K562 (cell line): ENCODE results near the gene HDHD3. TPM values are rescaled to one million over a fixed set of nuclear protein-coding genes. Genes with fewer than 3 reads are reported as not detected.

ENCODE experiments used
- ATAC-seq: fragments of 200-7000 bp; cut with Tn5 transposase; 3 replicates; pipeline ENCODE4 v1.9.1; 2020; ENCODE audit warnings: moderate library complexity
- BruUV-seq: library from RNA; stranded (reverse); fragments of 400-500 nt; replicated peaks from 2 replicates; lab custom pipeline; 2021; lab: Mats Ljungman, UMichigan
- CTCF ChIA-PET: fragments of 300-600 bp; formaldehyde crosslinking; extraction: SDS; loops from one replicate; lab custom pipeline; 2021; ENCODE audit warnings: low intra/inter-chr PET ratio; lab: Yijun Ruan, JAX
- POLR2A ChIA-PET: fragments of 300-600, 350-650 bp; sonication (Branson Sonifier 250); formaldehyde crosslinking; extraction: SDS; loops from one replicate; lab custom pipeline; 2021; ENCODE audit warnings: antibody characterized with exemption, inconsistent platforms; lab: Yijun Ruan, JAX
- DNase-seq, 4 experiments: peaks; one replicate each; pipeline versions ENCODE4 v3.0.0 to v3.0.0-alpha.2; 2011 to 2018; ENCODE audit warnings: low spot score in 3 of 4, mixed read lengths in 3 of 4; ENCODE audit errors: extremely low read depth in 1 of 4
- FAIRE-seq: peaks from 2 replicates; lab custom pipeline; 2011; peaks lifted over from hg19 to GRCh38; lab: Jason Lieb, UNC
- H2AFZ ChIP-seq: 2 replicates; pipeline ENCODE4 v1.6.0; 2011; ENCODE audit warnings: low read depth, low read length, control low read depth, inconsistent platforms
- H3K27ac ChIP-seq: fragments of 200-600 bp; 3 replicates; pipeline ENCODE4 v1.8.0; 2011; ENCODE audit warnings: low read depth, mild to moderate bottlenecking, control low read depth, inconsistent platforms, low read length, moderate library complexity, mixed read lengths; ENCODE audit errors: extremely low read depth
- H3K27me3 ChIP-seq, 2 experiments: fragments of 300-600 bp in 1 of 2; 2 replicates in 1 of 2; 3 replicates in 1 of 2; pipeline versions ENCODE4 v1.6.0 to v1.8.0; 2011; ENCODE audit warnings: inconsistent platforms in 2 of 2, low read length in 2 of 2, mild to moderate bottlenecking in 1 of 2, mixed read lengths in 1 of 2, moderate library complexity in 1 of 2; ENCODE audit not compliant: control insufficient read depth in 2 of 2, insufficient read depth in 2 of 2
- H3K36me3 ChIP-seq: fragments of 300-600 bp; 3 replicates; pipeline ENCODE4 v1.8.0; 2011; ENCODE audit warnings: mild to moderate bottlenecking, low read length, inconsistent platforms; ENCODE audit not compliant: control insufficient read depth, insufficient read depth
- H3K4me1 ChIP-seq, 2 experiments: fragments of 200-600 bp in 1 of 2; replicated peaks in 1 of 2; 2 replicates in 1 of 2; 3 replicates in 1 of 2; pipeline versions ENCODE4 v1.5.1 to v1.8.0; 2011; ENCODE audit warnings: inconsistent platforms in 2 of 2, low read length in 2 of 2, mild to moderate bottlenecking in 1 of 2, mixed read lengths in 1 of 2, moderate library complexity in 1 of 2; ENCODE audit not compliant: control insufficient read depth in 2 of 2, insufficient read depth in 2 of 2
- H3K4me2 ChIP-seq: 2 replicates; pipeline ENCODE4 v1.6.1; 2011; ENCODE audit warnings: low read length, control low read depth, inconsistent platforms, mixed read lengths; ENCODE audit not compliant: insufficient read depth
- H3K4me3 ChIP-seq: fragments of 200-600 bp; sonication (generic), shearing (Covaris generic); 2 replicates; pipeline ENCODE4 v1.5.1; 2016; ENCODE audit warnings: control low read depth, inconsistent platforms
- H3K79me2 ChIP-seq: fragments of 200-600 bp; 3 replicates; pipeline ENCODE4 v1.8.0; 2011; ENCODE audit warnings: low read length, inconsistent platforms; ENCODE audit not compliant: control insufficient read depth, insufficient read depth
- H3K9ac ChIP-seq, 2 experiments: 2 replicates each; pipeline versions ENCODE4 v1.6.0 to v1.6.1; 2011; ENCODE audit warnings: low read depth in 2 of 2, low read length in 2 of 2, control low read depth in 1 of 2, inconsistent platforms in 1 of 2, mild to moderate bottlenecking in 1 of 2, mixed read lengths in 1 of 2; ENCODE audit not compliant: insufficient read depth in 1 of 2
- H3K9me1 ChIP-seq: one replicate; pipeline ENCODE4 v1.6.0; 2011; ENCODE audit warnings: inconsistent platforms, mild to moderate bottlenecking, low read length, moderate library complexity; ENCODE audit not compliant: control insufficient read depth, insufficient read depth
- H3K9me3 ChIP-seq: replicated peaks from 2 replicates; pipeline ENCODE4 v1.5.1; 2011; ENCODE audit warnings: low read depth, low read length, inconsistent platforms; ENCODE audit not compliant: control insufficient read depth, insufficient read depth
- H4K20me1 ChIP-seq: replicated peaks from 2 replicates; pipeline ENCODE4 v1.6.1; 2011; ENCODE audit warnings: low read length, inconsistent platforms, mixed read lengths; ENCODE audit not compliant: control insufficient read depth, insufficient read depth
- HDGF ChIP-seq: fragments of 450-650 bp; IDR thresholded peaks from 2 replicates; pipeline ENCODE4 v1.6.1; 2016
- JUNB ChIP-seq: fragments of 450-650 bp; formaldehyde crosslinking; conservative IDR thresholded peaks from 2 replicates; pipeline ENCODE4 v1.4.0; 2020; ENCODE audit warnings: mild to moderate bottlenecking
- MAFF ChIP-seq: IDR thresholded peaks from 2 replicates; pipeline ENCODE4 v1.6.1; 2012; ENCODE audit warnings: low read length, improper control_type of control experiment
- STAT5A ChIP-seq: IDR thresholded peaks from 2 replicates; pipeline ENCODE4 v1.6.1; 2012; ENCODE audit warnings: low read length, inconsistent platforms, borderline replicate concordance
- TFAM ChIP-seq: fragments of 250-450 bp; sonication (Bioruptor Pico); conservative IDR thresholded peaks from 2 replicates; pipeline ENCODE4 v1.5.0; 2021; ENCODE audit warnings: mild to moderate bottlenecking, moderate library complexity
- ZNF668 ChIP-seq: fragments of 250-450 bp; sonication (Bioruptor Pico); IDR thresholded peaks from 2 replicates; pipeline ENCODE4 v1.8.0; 2022; ENCODE audit warnings: mild to moderate bottlenecking, inconsistent platforms
- ZNF699 ChIP-seq: fragments of 250-450 bp; sonication (Bioruptor Pico); IDR thresholded peaks from 2 replicates; pipeline ENCODE4 v1.8.0; 2021; ENCODE audit warnings: mild to moderate bottlenecking, moderate library complexity; ENCODE audit not compliant: insufficient replicate concordance
- WGBS: fragments of 100-300 bp; shearing (Covaris generic); methylation state at CpG from one replicate; pipeline ENCODE4 v1.1.6; 2016; ENCODE audit warnings: low coverage, mixed read lengths; ENCODE audit not compliant: insufficient coverage; ENCODE audit errors: missing lambda C conversion rate; 5-methylcytosine and 5-hydroxymethylcytosine counted together
- in situ Hi-C: fragments of 300-500 bp; cut with MboI; formaldehyde crosslinking; loops from 4 replicates; pipeline ENCODE4 v1.15.0; 2018; ENCODE audit warnings: inconsistent platforms, mixed read lengths
- intact Hi-C: fragments of 100-400 bp; cut with micrococcal nuclease; formaldehyde crosslinking; loops from 2 replicates; pipeline ENCODE4 v1.14.2; 2022
- polyA plus RNA-seq, 8 experiments: library from polyadenylated mRNA; depleted of rRNA in 4 of 8; stranded (reverse) in 5 of 8; unstranded in 3 of 8; fragments of >200 nt; fragmentation: Nextera tagmentation in 2 of 8; fragmentation: Illumina TruSeq in 1 of 8; extraction: Ambion mirVana in 2 of 8; extraction: Trizol in 1 of 8; gene quantifications; 2 replicates each; pipeline versions ENCODE4 v1.2.1 to v1.2.3, GENCODE V29; 2011 to 2014; ENCODE audit warnings: inconsistent platforms in 1 of 8, missing spikeins in 1 of 8
- total RNA-seq, 7 experiments: library from RNA; depleted of rRNA in 6 of 7; stranded (reverse); fragments of >200 nt in 6 of 7; fragmentation: Illumina TruSeq in 2 of 7; extraction: Trizol in 2 of 7; gene quantifications; 2 replicates each; pipeline versions ENCODE4 v1.2.1 to v1.2.3, GENCODE V29; 2011 to 2021; ENCODE audit warnings: low replicate concordance in 1 of 7

Gene HDHD3
- total and polyA plus RNA-seq, 9 of the 15 experiments (the other 6 are each of a cell fraction or from before 2014, with no cell fraction given), result 1.1 to 19.1 (median 10.9) TPM

DNA sequence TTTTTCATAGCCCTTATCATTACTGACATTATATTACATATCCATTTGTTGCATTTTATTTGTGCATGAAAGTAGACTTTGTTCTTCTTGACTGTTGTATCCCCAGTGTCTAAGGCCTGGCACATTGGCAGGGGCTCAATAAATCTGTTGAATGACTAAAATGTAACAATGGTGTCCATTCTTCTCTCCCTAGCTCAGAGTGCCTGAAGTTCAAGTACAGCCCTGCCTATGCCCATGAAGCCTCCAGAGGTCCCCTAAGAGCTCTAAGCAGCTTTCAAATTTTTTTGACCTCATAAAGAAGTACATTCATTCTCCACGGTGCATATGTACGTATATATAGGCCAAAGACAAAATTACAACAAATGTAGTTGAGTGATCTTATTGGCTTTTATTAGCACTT lies 31.6 kb downstream of the HDHD3 start:
- no peaks in the 10 kb centered on the region for H3K79me2 ChIP-seq
- POLR2A ChIA-PET, result interaction anchor here (0.5 kb wide), 1 partner anchor 22 kb away, joined by 3 read pairs; no protein-coding TSS in a partner anchor
- FAIRE-seq (no peak), DNase-seq (no peak), ATAC-seq (no peak)
- H3K4me1 ChIP-seq, result peaks cover 14 to 15% of the 10 kb centered on the region in 2 experiments; a peak in 4 of 5 replicates
- no peaks in the 10 kb centered on the region for H3K9me3 ChIP-seq
- intact Hi-C loops, result no loop called here
- no peak overlapping the region for H3K4me3 ChIP-seq
- no peak overlapping the region for H3K27ac ChIP-seq
- H2AFZ ChIP-seq, result no peak overlapping the region; the same call in 1 of the 2 replicates
- H3K9me1 ChIP-seq, result no peaks in the 10 kb centered on the region
- in situ Hi-C loops, result no loop called here
- no peak overlapping the region for H3K4me2 ChIP-seq
- BruUV-seq, result no TSS peak
- CTCF ChIA-PET, result interaction anchor here (0.6 kb wide), 1 partner anchor 19 kb away, joined by 3 read pairs; no protein-coding TSS in a partner anchor
- H4K20me1 ChIP-seq, result no peaks in the 10 kb centered on the region
- no peaks in the 10 kb centered on the region for H3K27me3 ChIP-seq
- H3K36me3 ChIP-seq, result no peaks in the 10 kb centered on the region
- TF ChIP-seq MAFF, result no peak
- TF ChIP-seq JUNB (CRISPR knock-in tag), result no peak
- no peak for TF ChIP-seq ZNF699 (CRISPR knock-in tag)
- no peak for TF ChIP-seq ZNF668 (CRISPR knock-in tag)
- TF ChIP-seq HDGF, result no peak
- TF ChIP-seq TFAM, result no peak
- no peak for TF ChIP-seq STAT5A
- WGBS, result 64% methylated on average over 2 of the region's 2 CpGs
- H3K9ac ChIP-seq, result no peak overlapping the region
